Measurements from ENCODE around the gene CFAP61. TPM values are rescaled to one million over a fixed set of nuclear protein-coding genes. Genes with fewer than 3 reads are reported as not detected.

Gene CFAP61
- total and polyA plus RNA-seq, 5 donors from 2014 or later, result not detected

DNA sequence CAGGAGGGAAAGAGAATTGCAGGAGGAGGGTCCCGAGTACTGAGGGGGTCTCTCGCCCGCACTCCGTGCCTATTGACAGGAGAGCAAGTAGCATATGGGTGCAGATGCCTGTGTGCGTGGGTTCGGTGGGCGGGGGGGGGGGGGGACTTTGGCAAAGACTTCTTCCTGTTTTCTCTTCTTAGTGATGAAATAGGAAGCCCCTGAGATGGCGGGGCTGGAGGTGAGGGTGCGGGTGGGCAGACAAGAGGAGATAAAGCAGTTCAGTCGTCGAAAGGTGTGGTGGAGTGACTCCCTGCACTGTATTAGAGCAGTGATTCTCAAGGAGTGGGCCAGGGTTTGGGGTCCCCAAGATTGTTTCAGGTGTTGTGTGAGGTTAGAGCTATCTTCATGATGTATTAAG, 31.4 kb upstream of the CFAP61 start:
- ATAC-seq (ENCODE audit: low read depth in 2 of 2) (no peak), DNase-seq (no peak)
- Histone ChIP-seq H3K36me3 (ENCODE audit: control insufficient read depth, insufficient read depth, low read length) (peaks cover 10% of the 10 kb centered on the region), H3K9me3 (ENCODE audit: control insufficient read depth in 2 of 2, low read length in 2 of 2) (no peaks in the 10 kb centered on the region), H3K27me3 (ENCODE audit: control insufficient read depth, insufficient read depth, low read length) (no peaks in the 10 kb centered on the region), H3K27ac (ENCODE audit: insufficient read depth, low read length, poor library complexity, severe bottlenecking) (no peak overlapping the region), H3K4me3 (ENCODE audit: low read depth, low read length) (no peak overlapping the region), H3K4me1 (ENCODE audit: control insufficient read depth, insufficient read depth, low read length, poor library complexity, severe bottlenecking) (peaks cover 34% of the 10 kb centered on the region)
- Mint-ChIP-seq H3K4me3 (peak overlapping the region in 2 of 4 donors; percentile 60 to 95), H3K9me3 (no peaks in the 10 kb centered on the region), H3K36me3 (peaks cover 6% of the 10 kb centered on the region), H3K27me3 (no peaks in the 10 kb centered on the region), H3K4me1 (peaks cover 33 to 78% (median 60%) of the 10 kb centered on the region in 4 donors), H3K27ac (peak overlapping the region in 2 of 3 donors; percentile 25 to 83)

- Mint-ChIP-seq H3K9me3 (no peaks in the 10 kb centered on the region), H3K27me3 (no peaks in the 10 kb centered on the region), H3K4me1 (peaks cover 32 to 76% (median 58%) of the 10 kb centered on the region in 4 donors), H3K36me3 (peaks cover 11% of the 10 kb centered on the region), H3K27ac (peak overlapping the region in 2 of 3 donors; percentile 39 to 84), H3K4me3 (no peak overlapping the region)
- DNase-seq, result no peak
- Histone ChIP-seq H3K27ac (ENCODE audit: insufficient read depth, low read length, poor library complexity, severe bottlenecking) (peak overlapping the region; percentile 24), H3K4me3 (ENCODE audit: low read depth, low read length) (no peak overlapping the region), H3K4me1 (ENCODE audit: control insufficient read depth, insufficient read depth, low read length, poor library complexity, severe bottlenecking) (peaks cover 30% of the 10 kb centered on the region), H3K27me3 (ENCODE audit: control insufficient read depth, insufficient read depth, low read length) (no peaks in the 10 kb centered on the region), H3K36me3 (ENCODE audit: control insufficient read depth, insufficient read depth, low read length) (peaks cover 18% of the 10 kb centered on the region), H3K9me3 (ENCODE audit: control insufficient read depth in 2 of 2, low read length in 2 of 2) (no peaks in the 10 kb centered on the region)
- no peak for ATAC-seq (ENCODE audit: low read depth in 2 of 2)
Observed at GRCh38 chr20:20021835-20022234, 30.5 kb upstream of the CFAP61 start.

GRCh38 chr20:20022498-20022897, 29.8 kb upstream of the CFAP61 start:
- H3K36me3 ChIP-seq (ENCODE audit: control insufficient read depth, insufficient read depth, low read length), result peaks cover 21% of the 10 kb centered on the region
- H3K4me3 ChIP-seq (ENCODE audit: low read depth, low read length), result no peak overlapping the region
- H3K27ac ChIP-seq (ENCODE audit: insufficient read depth, low read length, poor library complexity, severe bottlenecking), result no peak overlapping the region
- Mint-ChIP-seq H3K4me1 (peaks cover 28 to 72% (median 56%) of the 10 kb centered on the region in 4 donors), H3K27ac (peak overlapping the region in 1 of 3 donors; percentile 36), H3K4me3 (peak overlapping the region in 1 of 4 donors; percentile 73), H3K9me3 (no peaks in the 10 kb centered on the region), H3K27me3 (no peaks in the 10 kb centered on the region), H3K36me3 (peaks cover 13% of the 10 kb centered on the region)
- H3K27me3 ChIP-seq (ENCODE audit: control insufficient read depth, insufficient read depth, low read length), result no peaks in the 10 kb centered on the region
- ATAC-seq (ENCODE audit: low read depth in 2 of 2) (no peak), DNase-seq (peak in 1 of 3 donors; percentile 57)
- H3K4me1 ChIP-seq (ENCODE audit: control insufficient read depth, insufficient read depth, low read length, poor library complexity, severe bottlenecking), result peaks cover 26% of the 10 kb centered on the region
- H3K9me3 ChIP-seq (ENCODE audit: control insufficient read depth in 2 of 2, low read length in 2 of 2), result no peaks in the 10 kb centered on the region

DNA sequence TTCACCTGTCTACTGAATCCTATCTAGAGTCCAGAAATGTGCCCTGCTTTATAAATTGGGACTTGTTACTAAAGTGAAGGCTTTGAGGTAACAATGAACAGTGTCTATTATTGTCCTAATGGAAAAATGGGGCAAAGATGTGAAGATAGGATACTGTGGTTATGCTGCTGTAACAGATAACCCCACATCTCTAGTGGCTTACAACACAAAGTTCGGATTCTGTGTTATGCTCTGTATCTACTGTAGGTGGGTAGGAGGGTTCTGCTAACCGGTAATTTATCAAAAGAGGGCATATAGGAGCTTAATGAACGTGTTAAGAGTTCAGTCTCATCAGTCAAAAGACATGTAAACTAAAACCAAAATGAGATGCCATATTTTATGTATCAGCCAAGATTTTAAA, 28.9 kb upstream of the CFAP61 start:
- Histone ChIP-seq H3K9me3 (ENCODE audit: control insufficient read depth in 2 of 2, low read length in 2 of 2) (no peaks in the 10 kb centered on the region), H3K4me1 (ENCODE audit: control insufficient read depth, insufficient read depth, low read length, poor library complexity, severe bottlenecking) (peaks cover 17% of the 10 kb centered on the region), H3K36me3 (ENCODE audit: control insufficient read depth, insufficient read depth, low read length) (peaks cover 27% of the 10 kb centered on the region), H3K27ac (ENCODE audit: insufficient read depth, low read length, poor library complexity, severe bottlenecking) (no peak overlapping the region), H3K4me3 (ENCODE audit: low read depth, low read length) (no peak overlapping the region), H3K27me3 (ENCODE audit: control insufficient read depth, insufficient read depth, low read length) (no peaks in the 10 kb centered on the region)
- Mint-ChIP-seq H3K27ac (peak overlapping the region in 1 of 3 donors; percentile 31), H3K4me1 (peaks cover 30 to 65% (median 51%) of the 10 kb centered on the region in 4 donors), H3K4me3 (peak overlapping the region in 1 of 4 donors; percentile 16), H3K27me3 (no peaks in the 10 kb centered on the region), H3K36me3 (peaks cover 13% of the 10 kb centered on the region), H3K9me3 (no peaks in the 10 kb centered on the region)
- DNase-seq (no peak), ATAC-seq (ENCODE audit: low read depth in 2 of 2) (no peak)

DNA sequence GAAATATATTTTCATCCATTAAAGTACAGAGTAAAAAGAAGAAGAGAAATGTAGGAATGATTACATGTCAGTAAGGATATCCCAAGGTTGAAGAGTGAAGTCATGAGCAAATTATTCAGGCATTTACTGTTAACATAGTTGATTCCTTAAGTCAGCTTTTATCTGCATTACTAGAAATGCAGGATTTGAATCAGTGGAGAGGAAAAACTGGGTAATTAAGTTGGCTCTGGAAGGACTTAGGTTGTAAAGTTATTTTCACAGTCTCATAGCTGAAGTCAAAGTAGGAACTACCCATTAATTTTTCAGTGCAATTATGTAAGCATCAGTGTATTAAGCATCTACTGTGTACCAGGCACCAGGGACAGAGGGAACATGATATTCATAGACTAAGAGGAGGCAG, 27.4 kb upstream of the CFAP61 start:
- DNase-seq, result no peak
- peaks cover 40% of the 10 kb centered on the region for H3K36me3 ChIP-seq (ENCODE audit: control insufficient read depth, insufficient read depth, low read length)
- Mint-ChIP-seq H3K27ac (peak overlapping the region in 2 of 3 donors; percentile 7 to 31), H3K9me3 (no peaks in the 10 kb centered on the region), H3K36me3 (peaks cover 10% of the 10 kb centered on the region), H3K4me3 (no peak overlapping the region), H3K4me1 (peaks cover 31 to 52% (median 43%) of the 10 kb centered on the region in 4 donors), H3K27me3 (no peaks in the 10 kb centered on the region)
- H3K4me3 ChIP-seq (ENCODE audit: low read depth, low read length), result no peak overlapping the region
- H3K27ac ChIP-seq (ENCODE audit: insufficient read depth, low read length, poor library complexity, severe bottlenecking), result no peak overlapping the region
- no peaks in the 10 kb centered on the region for H3K9me3 ChIP-seq (ENCODE audit: control insufficient read depth in 2 of 2, low read length in 2 of 2)
- peaks cover 7% of the 10 kb centered on the region for H3K4me1 ChIP-seq (ENCODE audit: control insufficient read depth, insufficient read depth, low read length, poor library complexity, severe bottlenecking)
- no peaks in the 10 kb centered on the region for H3K27me3 ChIP-seq (ENCODE audit: control insufficient read depth, insufficient read depth, low read length)
- no peak for ATAC-seq (ENCODE audit: low read depth in 2 of 2)

GRCh38 chr20:20027284-20027683, 25.0 kb upstream of the CFAP61 start:
- H3K27me3 ChIP-seq (ENCODE audit: control insufficient read depth, insufficient read depth, low read length), result no peaks in the 10 kb centered on the region
- H3K27ac ChIP-seq (ENCODE audit: insufficient read depth, low read length, poor library complexity, severe bottlenecking), result no peak overlapping the region
- no peak overlapping the region for H3K4me3 ChIP-seq (ENCODE audit: low read depth, low read length)
- H3K9me3 ChIP-seq (ENCODE audit: control insufficient read depth in 2 of 2, low read length in 2 of 2), result no peaks in the 10 kb centered on the region
- H3K27me3 Mint-ChIP-seq, result no peaks in the 10 kb centered on the region
- ATAC-seq (ENCODE audit: low read depth in 2 of 2) (no peak), DNase-seq (no peak)
- H3K9me3 Mint-ChIP-seq, result no peaks in the 10 kb centered on the region
- peak overlapping the region in 1 of 3 donors; percentile 15 for H3K27ac Mint-ChIP-seq
- no peak overlapping the region for H3K4me3 Mint-ChIP-seq
- H3K4me1 Mint-ChIP-seq, result peaks cover 16 to 34% (median 23%) of the 10 kb centered on the region in 4 donors
- peaks cover 60% of the 10 kb centered on the region for H3K36me3 ChIP-seq (ENCODE audit: control insufficient read depth, insufficient read depth, low read length)
- peaks cover 7% of the 10 kb centered on the region for H3K36me3 Mint-ChIP-seq
- no peaks in the 10 kb centered on the region for H3K4me1 ChIP-seq (ENCODE audit: control insufficient read depth, insufficient read depth, low read length, poor library complexity, severe bottlenecking)

DNA sequence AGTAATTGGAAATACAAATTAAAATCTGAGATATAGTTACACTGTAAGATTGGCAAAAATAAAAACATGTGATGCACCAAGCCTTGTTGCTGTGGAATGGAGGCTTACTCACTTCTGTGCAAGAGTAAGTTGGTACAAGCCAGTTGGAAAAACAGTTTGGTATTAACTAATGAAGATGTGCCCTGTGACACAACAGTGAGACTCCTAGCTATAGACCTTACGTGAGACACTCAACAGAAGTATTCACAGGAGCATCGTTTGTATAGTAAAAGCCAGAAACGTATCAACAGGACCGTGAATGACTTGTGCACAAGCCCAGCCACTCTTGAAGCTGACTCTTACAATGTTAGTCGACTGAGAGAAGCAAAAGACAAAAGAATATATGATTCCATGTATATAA, 20.5 kb upstream of the CFAP61 start:
- peaks cover 3 to 10% (median 5%) of the 10 kb centered on the region in 4 donors for H3K4me1 Mint-ChIP-seq
- no peak overlapping the region for H3K27ac Mint-ChIP-seq
- peaks cover 86% of the 10 kb centered on the region for H3K36me3 ChIP-seq (ENCODE audit: control insufficient read depth, insufficient read depth, low read length)
- H3K27ac ChIP-seq (ENCODE audit: insufficient read depth, low read length, poor library complexity, severe bottlenecking), result no peak overlapping the region
- no peaks in the 10 kb centered on the region for H3K9me3 Mint-ChIP-seq
- H3K27me3 Mint-ChIP-seq, result no peaks in the 10 kb centered on the region
- ATAC-seq (ENCODE audit: low read depth in 2 of 2), result no peak
- no peaks in the 10 kb centered on the region for H3K9me3 ChIP-seq (ENCODE audit: control insufficient read depth in 2 of 2, low read length in 2 of 2)
- peaks cover 30% of the 10 kb centered on the region for H3K36me3 Mint-ChIP-seq
- H3K4me1 ChIP-seq (ENCODE audit: control insufficient read depth, insufficient read depth, low read length, poor library complexity, severe bottlenecking), result no peaks in the 10 kb centered on the region
- no peaks in the 10 kb centered on the region for H3K27me3 ChIP-seq (ENCODE audit: control insufficient read depth, insufficient read depth, low read length)
- DNase-seq, result no peak
- no peak overlapping the region for H3K4me3 ChIP-seq (ENCODE audit: low read depth, low read length)
- H3K4me3 Mint-ChIP-seq, result no peak overlapping the region

DNA sequence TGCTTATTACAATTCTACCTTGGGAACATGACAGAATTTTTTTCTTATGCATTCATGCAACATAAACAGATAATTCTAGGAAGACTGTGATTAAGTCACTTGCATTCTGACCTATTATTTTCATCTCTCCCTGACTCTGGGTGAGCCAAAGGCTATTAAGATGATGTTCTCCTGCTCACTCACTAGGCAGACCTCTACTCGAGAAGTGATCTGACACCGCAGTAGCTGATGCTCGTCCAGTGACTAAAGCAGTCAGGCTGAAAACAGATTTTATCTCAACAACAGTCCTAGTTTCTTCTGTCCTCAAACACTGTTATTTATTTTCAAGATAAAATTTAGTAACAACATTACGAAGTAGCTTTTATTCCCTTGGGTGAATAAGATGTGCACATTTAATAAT, 17.8 kb upstream of the CFAP61 start:
- H3K4me1 ChIP-seq (ENCODE audit: control insufficient read depth, insufficient read depth, low read length, poor library complexity, severe bottlenecking), result no peaks in the 10 kb centered on the region
- no peak overlapping the region for H3K4me3 ChIP-seq (ENCODE audit: low read depth, low read length)
- H3K9me3 Mint-ChIP-seq, result no peaks in the 10 kb centered on the region
- peaks cover 0 to 7% (median 2%) of the 10 kb centered on the region in 4 donors for H3K4me1 Mint-ChIP-seq
- no peaks in the 10 kb centered on the region for H3K27me3 ChIP-seq (ENCODE audit: control insufficient read depth, insufficient read depth, low read length)
- H3K4me3 Mint-ChIP-seq, result no peak overlapping the region
- ATAC-seq (ENCODE audit: low read depth in 2 of 2), result no peak
- peaks cover 38% of the 10 kb centered on the region for H3K36me3 Mint-ChIP-seq
- peaks cover 95% of the 10 kb centered on the region for H3K36me3 ChIP-seq (ENCODE audit: control insufficient read depth, insufficient read depth, low read length)
- DNase-seq, result no peak
- peak overlapping the region in 2 of 3 donors; percentile 20 to 43 for H3K27ac Mint-ChIP-seq
- no peak overlapping the region for H3K27ac ChIP-seq (ENCODE audit: insufficient read depth, low read length, poor library complexity, severe bottlenecking)
- no peaks in the 10 kb centered on the region for H3K9me3 ChIP-seq (ENCODE audit: control insufficient read depth in 2 of 2, low read length in 2 of 2)
- no peaks in the 10 kb centered on the region for H3K27me3 Mint-ChIP-seq
